Trophoblast cell (in vitro differentiated cells and primary cell): ENCODE data around the gene PKLR.

ENCODE experiments used
- DNase-seq, 2 donors: peaks; one replicate each; pipeline ENCODE4 v3.0.0-alpha.2; 2016
- H2AFZ ChIP-seq: 2 replicates; pipeline ENCODE4 v1.6.1; 2013; ENCODE audit warnings: low read length, moderate library complexity, mild to moderate bottlenecking; ENCODE audit not compliant: insufficient read depth, poor library complexity
- H2AK5ac ChIP-seq: 2 replicates; pipeline ENCODE4 v1.6.1; 2013; ENCODE audit warnings: mild to moderate bottlenecking, low read length
- H2BK120ac ChIP-seq: 2 replicates; pipeline ENCODE4 v1.6.1; 2013; ENCODE audit warnings: low read length, mild to moderate bottlenecking, moderate library complexity; ENCODE audit not compliant: insufficient read depth, poor library complexity
- H2BK12ac ChIP-seq: 2 replicates; pipeline ENCODE4 v1.6.1; 2013; ENCODE audit warnings: mild to moderate bottlenecking, low read length, moderate library complexity
- H2BK5ac ChIP-seq: 2 replicates; pipeline ENCODE4 v1.6.1; 2013; ENCODE audit warnings: low read length, low read depth, moderate library complexity, mild to moderate bottlenecking; ENCODE audit not compliant: poor library complexity
- H3K14ac ChIP-seq: 2 replicates; pipeline ENCODE4 v1.6.1; 2013; ENCODE audit warnings: mild to moderate bottlenecking, low read length
- H3K18ac ChIP-seq: 2 replicates; pipeline ENCODE4 v1.6.1; 2013; ENCODE audit warnings: mild to moderate bottlenecking, low read length
- H3K23ac ChIP-seq: 2 replicates; pipeline ENCODE4 v1.6.1; 2013; ENCODE audit warnings: low read length
- H3K27ac ChIP-seq: 2 replicates; pipeline ENCODE4 v1.5.1; 2013; ENCODE audit warnings: low read depth, mild to moderate bottlenecking, inconsistent platforms, low read length, moderate library complexity
- H3K27me3 ChIP-seq: 2 replicates; pipeline ENCODE4 v1.6.1; 2013; ENCODE audit warnings: inconsistent platforms, mild to moderate bottlenecking, low read length, moderate library complexity; ENCODE audit not compliant: insufficient read depth
- H3K36me3 ChIP-seq, 2 experiments: 1 replicate in 1 of 2; 2 replicates in 1 of 2; pipeline ENCODE4 v1.6.1; 2013; ENCODE audit warnings: low read length in 2 of 2, mild to moderate bottlenecking in 2 of 2, moderate library complexity in 1 of 2; ENCODE audit not compliant: insufficient read depth in 2 of 2, control insufficient read depth in 1 of 2
- H3K4ac ChIP-seq: 2 replicates; pipeline ENCODE4 v1.6.1; 2013; ENCODE audit warnings: low read depth, mild to moderate bottlenecking, low read length, moderate library complexity
- H3K4me1 ChIP-seq, 2 experiments: 1 replicate in 1 of 2; 2 replicates in 1 of 2; pipeline ENCODE4 v1.6.1; 2013; ENCODE audit warnings: low read length in 2 of 2, mild to moderate bottlenecking in 2 of 2, moderate library complexity in 1 of 2; ENCODE audit not compliant: insufficient read depth in 2 of 2, control insufficient read depth in 1 of 2
- H3K4me2 ChIP-seq: 2 replicates; pipeline ENCODE4 v1.6.1; 2013; ENCODE audit warnings: inconsistent platforms, mild to moderate bottlenecking, low read length, moderate library complexity
- H3K4me3 ChIP-seq: 2 replicates; pipeline ENCODE4 v1.5.1; 2013; ENCODE audit warnings: mild to moderate bottlenecking, low read depth, low read length, inconsistent platforms
- H3K79me1 ChIP-seq: one replicate; pipeline ENCODE4 v1.6.1; 2013; ENCODE audit warnings: low read length
- H3K79me2 ChIP-seq: 2 replicates; pipeline ENCODE4 v1.6.1; 2013; ENCODE audit warnings: low read length, mild to moderate bottlenecking; ENCODE audit not compliant: control insufficient read depth, insufficient read depth, poor library complexity
- H3K9ac ChIP-seq: 2 replicates; pipeline ENCODE4 v1.6.1; 2013; ENCODE audit warnings: mild to moderate bottlenecking, low read length
- H3K9me3 ChIP-seq: 2 replicates; pipeline ENCODE4 v1.6.1; 2013; ENCODE audit warnings: low read depth, mild to moderate bottlenecking, control low read depth, inconsistent platforms, low read length; ENCODE audit not compliant: insufficient read depth
- H4K12ac ChIP-seq: 2 replicates; pipeline ENCODE4 v1.6.1; 2013; ENCODE audit warnings: low read depth, mild to moderate bottlenecking, low read length, moderate library complexity
- H4K8ac ChIP-seq: 2 replicates; pipeline ENCODE4 v1.6.1; 2013; ENCODE audit warnings: low read depth, mild to moderate bottlenecking, low read length, moderate library complexity
- H4K91ac ChIP-seq: one replicate; pipeline ENCODE4 v1.6.1; 2013; ENCODE audit warnings: low read depth, mild to moderate bottlenecking, low read length, moderate library complexity
- WGBS: extraction: QIAGEN DNeasy Blood & Tissue Kit; methylation state at CpG from one replicate; pipeline ENCODE4 v1.1.7; 2013; ENCODE audit warnings: missing lambda C conversion rate; ENCODE audit not compliant: insufficient read length, insufficient coverage; ENCODE audit errors: extremely low coverage; 5-methylcytosine and 5-hydroxymethylcytosine counted together

The PKLR gene

DNA sequence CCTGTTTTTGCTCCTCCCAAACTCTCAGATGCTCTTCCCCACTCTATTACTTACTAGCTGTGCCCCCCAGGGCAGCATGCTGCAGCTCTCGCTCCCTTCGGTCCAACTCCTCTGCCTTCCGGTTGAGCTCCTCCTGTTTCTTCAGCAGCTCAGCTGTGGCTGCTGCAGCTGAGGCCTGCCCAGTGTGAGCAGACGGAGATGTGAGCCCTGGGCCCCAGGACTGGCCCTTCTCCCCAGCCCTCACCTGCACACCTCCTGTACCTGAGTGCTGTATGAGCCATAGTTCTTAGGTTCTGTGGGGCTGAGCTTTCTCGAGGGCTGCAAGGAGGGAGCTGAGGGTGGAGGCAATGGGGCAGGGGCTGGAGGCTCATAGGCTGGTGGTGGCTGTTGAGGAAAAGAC lies 41.0 kb downstream of the PKLR start:
- no peak overlapping the region for H2AFZ ChIP-seq
- H3K14ac ChIP-seq, result no peak overlapping the region
- H3K36me3 ChIP-seq, result peaks cover 36 to 44% of the 10 kb centered on the region in 2 experiments
- peaks cover 9% of the 10 kb centered on the region for H3K79me1 ChIP-seq
- no peak overlapping the region for H3K4me3 ChIP-seq
- H3K18ac ChIP-seq, result no peak overlapping the region
- no peak overlapping the region for H2BK120ac ChIP-seq
- H3K9ac ChIP-seq, result no peak overlapping the region
- H2BK5ac ChIP-seq, result no peak overlapping the region
- no peak overlapping the region for H4K8ac ChIP-seq
- H4K91ac ChIP-seq, result no peak overlapping the region
- no peak overlapping the region for H3K23ac ChIP-seq
- H3K79me2 ChIP-seq, result peaks cover 9% of the 10 kb centered on the region
- H2AK5ac ChIP-seq, result no peak overlapping the region
- H3K4ac ChIP-seq, result no peak overlapping the region
- no peak overlapping the region for H4K12ac ChIP-seq
- no peak overlapping the region for H2BK12ac ChIP-seq
- H3K4me2 ChIP-seq, result no peak overlapping the region
- no CpG with 5 or more reads among the region's 5 CpGs for WGBS
- peaks cover 9 to 11% of the 10 kb centered on the region in 2 experiments for H3K4me1 ChIP-seq
- no peak for DNase-seq
- H3K9me3 ChIP-seq, result no peaks in the 10 kb centered on the region
- H3K27me3 ChIP-seq, result no peaks in the 10 kb centered on the region
- H3K27ac ChIP-seq, result no peak overlapping the region

GRCh38 chr1:155256058-155256852 lies 45.0 kb downstream of the PKLR start:
- peak overlapping the region; percentile 39 for H3K14ac ChIP-seq
- DNase-seq, result no peak
- peaks cover 24% of the 10 kb centered on the region in 2 experiments for H3K4me1 ChIP-seq
- H3K9ac ChIP-seq, result no peak overlapping the region
- peak overlapping the region; percentile 78 for H4K8ac ChIP-seq
- peaks cover 9% of the 10 kb centered on the region for H3K79me2 ChIP-seq
- no peak overlapping the region for H3K18ac ChIP-seq
- peak overlapping the region; percentile 4 for H3K4me3 ChIP-seq
- peak overlapping the region; percentile 96 for H3K4me2 ChIP-seq
- H3K36me3 ChIP-seq, result peaks cover 24 to 25% of the 10 kb centered on the region in 2 experiments
- peaks cover 10% of the 10 kb centered on the region for H3K79me1 ChIP-seq
- peak overlapping the region; percentile 81 for H4K91ac ChIP-seq
- H2BK12ac ChIP-seq, result no peak overlapping the region
- H2AK5ac ChIP-seq, result peak overlapping the region; percentile 93
- peak overlapping the region; percentile 66 for H4K12ac ChIP-seq
- H3K4ac ChIP-seq, result no peak overlapping the region
- H3K9me3 ChIP-seq, result no peaks in the 10 kb centered on the region
- H2AFZ ChIP-seq, result peak overlapping the region; percentile 50
- H3K27ac ChIP-seq, result no peak overlapping the region
- no CpG with 5 or more reads among the region's 20 CpGs for whole genome bisulfite sequencing
- H2BK120ac ChIP-seq, result no peak overlapping the region
- H2BK5ac ChIP-seq, result no peak overlapping the region
- H3K27me3 ChIP-seq, result no peaks in the 10 kb centered on the region
- H3K23ac ChIP-seq, result no peak overlapping the region

DNA sequence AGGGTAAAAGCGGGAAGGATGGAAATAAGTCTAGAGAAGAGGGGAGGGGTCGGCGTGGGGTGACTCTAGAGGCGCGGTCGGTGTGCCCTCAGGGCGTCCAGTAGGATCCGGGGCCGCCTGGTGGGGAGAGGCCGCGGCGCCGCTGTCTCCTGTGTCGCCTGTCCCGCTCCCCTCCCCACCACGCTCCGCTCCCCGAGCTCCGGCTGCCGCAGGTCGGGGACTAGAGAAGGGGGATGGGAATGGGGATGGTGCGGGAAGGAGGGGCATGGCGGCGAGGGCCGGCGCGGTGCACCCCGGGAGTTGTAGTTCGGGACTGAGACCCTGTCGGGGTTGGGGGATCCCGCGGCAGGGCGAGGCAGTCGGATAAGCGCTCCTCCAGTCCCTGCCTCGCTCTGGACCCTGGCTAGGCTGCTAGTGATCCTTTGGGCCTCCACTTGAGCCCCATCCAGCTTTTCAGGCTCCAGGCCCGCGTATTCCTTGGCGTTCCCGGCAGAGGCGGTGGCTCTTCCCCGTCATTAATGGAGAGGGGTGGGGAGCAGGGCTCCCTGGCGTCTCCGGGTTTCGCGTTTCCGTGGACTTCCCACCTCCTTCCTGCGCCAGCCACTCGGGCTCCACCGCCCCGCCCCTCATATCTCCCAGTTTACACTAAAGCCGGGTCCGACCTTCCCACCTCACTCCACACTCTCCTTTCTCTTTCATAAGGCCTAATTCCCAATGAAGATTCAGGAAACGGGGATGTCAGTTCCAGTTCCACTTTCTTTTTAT lies 45.8 kb downstream of the PKLR start, which contains the start of gene ENTREP3:
Gene ENTREP3, minus strand, starts transcription at position 241 of the 765 bp plus-strand sequence. CDS start 606 bp downstream, outside the sequence.
- peak within 1 kb of the TSS; percentile 90 for H3K14ac ChIP-seq
- H3K23ac ChIP-seq, result no peak within 1 kb of the TSS
- H4K12ac ChIP-seq, result peak within 1 kb of the TSS; percentile 66
- H4K91ac ChIP-seq, result peak within 1 kb of the TSS; percentile 81
- peak within 1 kb of the TSS; percentile 92 for H3K9ac ChIP-seq
- peaks cover 13% of the 10 kb centered on the region for H3K79me1 ChIP-seq
- no peaks in the 10 kb centered on the region for H3K27me3 ChIP-seq
- peak within 1 kb of the TSS; percentile 83 for H2BK120ac ChIP-seq
- peaks cover 21 to 24% of the 10 kb centered on the region in 2 experiments for H3K4me1 ChIP-seq
- H2AK5ac ChIP-seq, result peak within 1 kb of the TSS; percentile 93
- peak within 1 kb of the TSS; percentile 70 for H2BK5ac ChIP-seq
- peak within 1 kb of the TSS; percentile 90 for H3K27ac ChIP-seq
- H2AFZ ChIP-seq, result peak within 1 kb of the TSS; percentile 67
- H3K4me2 ChIP-seq, result peak within 1 kb of the TSS; percentile 96
- H3K9me3 ChIP-seq, result no peaks in the 10 kb centered on the region
- no CpG with 5 or more reads among the region's 54 CpGs for WGBS
- H3K18ac ChIP-seq, result peak within 1 kb of the TSS; percentile 81
- H4K8ac ChIP-seq, result peak within 1 kb of the TSS; percentile 80
- peak; percentile 42 to 62 for DNase-seq
- peaks cover 23 to 29% of the 10 kb centered on the region in 2 experiments for H3K36me3 ChIP-seq
- H3K79me2 ChIP-seq, result peaks cover 10% of the 10 kb centered on the region
- H3K4me3 ChIP-seq, result peak within 1 kb of the TSS; percentile 84
- H2BK12ac ChIP-seq, result peak within 1 kb of the TSS; percentile 46
- peak within 1 kb of the TSS; percentile 62 for H3K4ac ChIP-seq

GRCh38 chr1:155254714-155255242 lies 46.5 kb downstream of the PKLR start:
- Histone ChIP-seq H2BK5ac (no peak overlapping the region), H3K23ac (no peak overlapping the region)
- WGBS, result no CpG with 5 or more reads among the region's 35 CpGs

More at GRCh38 chr1:155254714-155255242, 46.5 kb downstream of the PKLR start:
- peak overlapping the region; percentile 81 for H4K91ac ChIP-seq
- H3K27ac ChIP-seq, result peak overlapping the region; percentile 90
- peak overlapping the region; percentile 29 for H3K9ac ChIP-seq
- peak overlapping the region; percentile 90 for H3K14ac ChIP-seq
- peak overlapping the region; percentile 62 for H3K4ac ChIP-seq
- H4K8ac ChIP-seq, result peak overlapping the region; percentile 80
- H4K12ac ChIP-seq, result peak overlapping the region; percentile 33
- DNase-seq, result no peak
- H3K27me3 ChIP-seq, result no peaks in the 10 kb centered on the region
- H3K4me2 ChIP-seq, result peak overlapping the region; percentile 96
- peaks cover 11% of the 10 kb centered on the region for H3K79me2 ChIP-seq
- H3K79me1 ChIP-seq, result peaks cover 13% of the 10 kb centered on the region
- peaks cover 19 to 27% of the 10 kb centered on the region in 2 experiments for H3K36me3 ChIP-seq
- peak overlapping the region; percentile 84 for H3K4me3 ChIP-seq
- peak overlapping the region; percentile 40 for H2BK120ac ChIP-seq
- H3K4me1 ChIP-seq, result peaks cover 23 to 25% of the 10 kb centered on the region in 2 experiments
- H2BK12ac ChIP-seq, result peak overlapping the region; percentile 7
- peak overlapping the region; percentile 67 for H2AFZ ChIP-seq
- peak overlapping the region; percentile 81 for H3K18ac ChIP-seq
- no peaks in the 10 kb centered on the region for H3K9me3 ChIP-seq
- H2AK5ac ChIP-seq, result peak overlapping the region; percentile 69
